NCI-H82 treated with DMSO at 0.1 percent for 48 hours (cell line): ENCODE data around the gene FCN1.

ENCODE experiments used
- DNase-seq: peaks from one replicate; lab custom pipeline; 2025; ENCODE audit not compliant: unreplicated experiment; lab: John Stamatoyannopoulos, UW

FCN1 gene

GRCh38 chr9:134915046-134915985 is 2.4 kb downstream of the FCN1 start:
- no peak for DNase-seq

GRCh38 chr9:134914501-134914834 is 3.2 kb downstream of the FCN1 start:
- DNase-seq, result no peak

- DNase-seq, result no peak
Observed at GRCh38 chr9:134913713-134914500, 3.8 kb downstream of the FCN1 start.

DNA sequence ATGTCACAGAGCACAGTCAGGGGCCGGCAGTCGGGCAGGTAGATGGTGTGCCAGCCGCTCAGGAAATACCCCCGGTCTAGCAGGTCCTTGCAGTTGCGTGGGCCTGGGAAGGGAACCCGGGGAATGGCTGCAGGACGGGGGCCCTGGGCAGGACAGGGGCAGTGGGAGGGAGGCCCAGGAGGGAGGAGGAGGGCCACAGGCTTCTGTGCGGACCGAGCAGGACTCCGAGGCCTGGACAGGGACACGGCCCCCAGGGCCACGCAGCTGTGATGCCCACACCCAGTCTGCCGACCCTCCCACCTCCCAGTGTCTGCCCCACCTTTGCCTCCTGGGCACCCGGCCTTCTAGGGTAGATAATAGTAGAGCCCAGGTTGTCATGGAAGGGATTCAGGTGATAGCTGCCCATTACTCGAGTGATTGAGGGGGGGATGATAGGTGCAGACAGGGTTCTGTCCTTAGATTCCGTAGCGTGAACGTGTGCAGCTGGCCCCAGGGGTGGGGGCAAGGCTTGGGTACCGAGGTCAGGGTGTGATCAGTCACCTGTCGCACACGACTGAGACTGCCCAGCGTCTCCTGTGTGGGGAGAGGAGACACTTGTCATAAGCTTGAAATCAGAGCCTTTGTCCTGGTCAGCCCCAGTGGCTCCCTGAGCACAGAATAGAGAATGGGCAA is 4.5 kb downstream of the FCN1 start:
- DNase-seq, result no peak

DNA sequence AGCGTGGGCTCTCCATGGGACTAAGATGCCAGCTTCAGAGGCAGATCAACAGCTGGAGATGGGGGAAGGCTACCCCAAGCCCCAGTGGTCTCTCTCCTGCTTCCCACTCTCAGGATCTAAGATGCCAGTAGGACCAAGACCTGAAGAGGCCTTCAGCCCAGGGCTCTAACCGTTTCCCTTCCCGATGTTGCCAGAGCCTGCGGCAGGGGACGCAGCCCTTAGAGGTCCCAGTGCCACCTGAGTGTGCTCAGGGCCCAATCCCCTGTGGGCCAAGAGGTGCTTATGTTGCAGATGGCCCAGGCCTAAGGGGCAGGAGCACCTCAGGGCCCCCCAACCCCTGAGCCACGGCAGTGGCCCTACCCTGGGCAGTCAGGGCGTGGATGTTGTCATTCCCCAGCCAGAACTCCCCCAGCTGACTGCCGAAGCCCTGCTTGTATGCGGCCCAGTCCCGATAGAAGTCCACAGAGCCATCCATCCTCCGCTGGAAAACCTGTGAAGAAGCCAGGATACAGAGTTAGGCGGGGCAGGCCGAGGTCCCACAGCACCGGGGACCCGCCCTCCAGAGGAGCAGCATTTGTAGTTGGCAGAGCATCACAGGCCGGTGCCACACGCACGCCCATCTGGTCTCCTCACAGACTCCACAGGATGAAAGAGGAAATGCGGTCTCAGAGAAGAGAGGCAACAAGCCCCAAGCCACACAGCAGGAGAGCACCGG is 5.4 kb downstream of the FCN1 start:
- DNase-seq, result no peak

GRCh38 chr9:134909511-134910481 is 7.9 kb downstream of the FCN1 start:
- DNase-seq, result no peak

DNA sequence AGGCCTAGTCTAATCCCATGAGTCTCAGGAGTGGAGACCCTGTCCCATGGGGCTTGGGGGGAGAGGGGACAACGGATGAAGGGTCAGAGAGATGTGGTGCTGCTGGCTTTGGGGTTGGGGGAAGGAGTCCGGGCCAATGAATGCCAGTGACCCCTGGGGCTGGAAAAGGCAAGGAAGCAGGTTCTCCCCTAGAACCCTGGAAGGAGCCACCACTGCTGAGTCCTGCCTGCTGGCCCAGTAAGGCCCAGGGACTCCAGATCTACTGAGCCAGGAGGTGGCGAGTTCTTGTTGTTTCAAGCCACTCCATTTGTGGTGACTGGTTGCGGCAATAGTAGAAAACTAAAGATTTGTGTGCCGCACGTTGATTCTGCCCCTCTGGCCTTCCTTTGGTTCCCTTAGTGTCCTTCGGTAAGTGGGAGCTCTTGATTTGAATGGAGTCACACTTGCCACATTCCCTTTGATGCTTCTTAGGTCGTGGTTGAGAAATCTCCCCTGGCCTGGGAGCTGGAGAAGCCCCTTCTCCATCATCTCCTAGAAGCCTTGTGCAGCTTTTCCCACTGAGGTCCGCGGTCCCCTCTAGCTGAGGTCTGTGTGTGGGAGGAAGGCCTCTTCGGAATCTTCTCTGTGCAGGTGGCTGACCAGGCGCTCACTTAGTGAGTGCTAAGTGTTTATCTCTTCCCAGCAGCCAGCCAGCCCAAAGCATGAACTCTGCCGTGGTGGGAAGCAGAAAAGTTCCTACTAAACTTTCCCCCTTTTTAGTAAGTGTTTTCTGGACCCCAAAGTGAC is 9.0 kb downstream of the FCN1 start:
- no peak for DNase-seq

GRCh38 chr9:134902936-134903335 is 14.8 kb downstream of the FCN1 start:
- no peak for DNase-seq

DNA sequence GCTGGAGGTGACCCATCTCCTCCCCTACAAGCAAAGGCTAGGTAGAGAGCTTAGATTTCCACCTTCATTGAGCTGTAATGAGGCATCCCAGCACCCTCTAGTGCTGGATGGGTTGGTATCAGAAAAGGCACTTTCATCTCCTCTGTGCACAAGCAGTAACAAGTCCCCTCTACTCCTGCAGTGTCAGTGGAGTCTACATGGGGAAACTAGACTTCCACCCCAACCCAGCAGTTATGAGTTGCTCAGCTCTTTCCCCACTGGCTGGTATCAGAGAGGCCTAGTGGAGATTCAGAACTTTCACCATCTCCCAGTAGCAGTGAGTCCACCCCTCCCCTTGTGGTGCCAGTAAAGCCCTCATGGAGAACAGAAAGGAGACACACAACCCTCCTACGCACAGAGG is 17.9 kb downstream of the FCN1 start:
- DNase-seq, result no peak

DNA sequence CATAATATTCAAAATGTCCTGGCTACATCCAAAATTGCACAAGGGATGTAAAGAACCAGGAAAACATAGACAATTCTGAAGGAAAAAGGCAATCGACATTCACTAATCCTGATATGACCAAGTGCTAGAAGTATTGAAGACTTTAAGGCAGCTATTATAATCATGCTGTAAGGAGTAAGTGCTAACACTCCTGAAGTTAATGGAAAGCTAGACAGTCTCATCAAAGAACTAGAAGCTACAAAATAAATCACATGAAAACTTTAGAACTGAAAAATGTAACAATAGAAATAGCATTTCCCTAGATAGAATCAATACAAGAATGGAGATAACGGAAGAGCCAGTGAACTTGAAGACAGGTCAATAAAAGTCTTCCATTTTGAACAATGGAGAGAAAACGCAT is 18.5 kb downstream of the FCN1 start:
- DNase-seq, result no peak

DNA sequence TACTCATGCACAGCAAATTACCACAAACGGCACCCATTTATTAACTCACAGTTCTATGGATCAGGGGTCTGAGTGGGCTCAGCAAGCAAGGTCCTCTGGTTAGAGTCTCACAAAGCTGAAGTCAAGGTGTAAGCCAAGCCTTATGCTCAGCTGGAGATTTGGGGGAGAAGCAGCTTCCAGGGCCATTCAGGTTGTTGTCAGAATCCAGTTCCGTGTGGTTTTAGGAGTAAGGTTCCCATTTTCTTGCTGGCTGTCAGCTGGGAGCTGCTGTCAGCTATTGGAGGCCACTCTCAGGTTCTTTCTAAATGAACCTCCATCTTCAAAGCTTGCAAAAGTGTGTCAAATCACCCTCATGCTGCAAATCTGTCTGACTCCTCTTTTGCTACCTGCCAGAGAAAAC is 19.4 kb downstream of the FCN1 start:
- no peak for DNase-seq

GRCh38 chr9:134897584-134898170 is 20.0 kb downstream of the FCN1 start:
- DNase-seq, result no peak

DNA sequence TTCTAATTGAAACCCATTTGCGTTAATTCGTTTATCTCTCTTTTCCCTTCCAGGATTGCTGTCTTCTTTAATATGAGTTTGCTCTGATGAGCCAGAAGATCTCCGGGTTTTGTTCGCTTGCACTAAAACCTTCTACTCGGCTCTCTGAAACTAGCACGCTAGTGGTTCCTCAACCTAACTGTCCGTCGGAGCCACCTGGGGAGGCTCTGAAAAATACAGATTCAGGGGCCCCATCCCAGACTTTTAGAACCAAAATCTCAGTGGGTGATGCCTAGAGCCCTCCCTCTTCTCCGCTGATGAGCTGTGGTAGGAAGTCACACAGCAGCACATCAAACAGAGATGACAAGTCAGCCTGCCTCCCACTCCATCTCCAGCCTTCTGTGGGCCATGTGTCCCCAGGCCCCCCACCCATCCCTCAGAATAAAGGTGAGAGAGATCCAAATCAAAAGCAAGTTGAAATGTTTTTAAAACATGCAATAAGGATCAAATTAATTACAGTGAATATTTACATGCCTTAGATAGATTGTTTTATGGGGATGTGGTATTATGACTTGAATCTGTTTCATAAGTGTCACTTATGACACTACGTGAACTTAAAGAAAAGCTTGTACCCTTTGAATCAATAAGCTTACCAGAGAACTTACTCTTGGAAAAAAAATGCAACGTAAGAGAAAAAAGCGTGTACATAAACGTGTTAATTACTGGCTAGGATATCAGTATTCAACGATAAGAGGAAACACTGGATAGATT is 20.7 kb downstream of the FCN1 start:
- DNase-seq, result no peak

DNA sequence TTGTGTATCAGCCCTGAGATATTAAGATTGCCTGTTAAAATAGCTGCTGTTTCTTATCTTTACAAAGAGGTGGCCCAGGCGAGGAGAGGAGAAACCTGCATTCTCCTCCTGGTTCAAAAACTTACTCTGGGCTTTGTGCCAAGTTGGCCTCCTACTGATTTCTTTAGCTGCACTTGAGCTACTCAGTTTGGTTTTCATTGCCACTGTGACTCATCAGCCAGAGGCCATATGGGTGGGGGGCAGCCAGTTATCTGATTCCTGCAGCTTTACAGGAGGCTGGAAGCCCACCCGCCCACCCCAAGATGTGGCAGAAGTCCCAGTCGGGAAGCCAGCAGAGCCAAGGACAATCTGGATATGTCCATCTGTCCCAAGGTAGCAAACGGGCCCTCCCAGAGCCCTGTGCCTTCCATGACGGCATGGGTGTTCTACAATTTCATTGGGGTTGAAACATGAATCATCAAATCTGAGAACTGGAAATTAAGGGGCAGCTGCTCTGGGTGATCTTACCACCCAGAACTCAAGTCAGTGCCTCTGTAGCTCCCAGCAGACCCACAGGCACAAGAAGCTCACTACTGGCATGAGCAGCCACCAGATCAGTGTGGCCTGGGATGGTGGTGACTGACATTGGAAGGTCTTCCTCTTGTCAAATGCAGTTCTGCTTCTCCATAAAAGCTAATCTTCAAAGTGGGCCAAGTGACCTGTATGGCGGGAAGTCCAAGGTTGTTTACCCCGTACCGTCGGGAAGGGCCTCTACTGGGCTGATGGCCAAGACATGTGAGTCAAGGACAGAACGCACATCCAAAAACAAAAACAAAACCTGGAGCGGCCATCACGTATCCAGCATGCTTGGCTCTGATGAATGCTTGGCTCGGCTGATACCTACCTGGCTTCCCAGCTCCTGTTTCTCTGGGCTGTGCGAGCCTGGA is 21.5 kb downstream of the FCN1 start:
- no peak for DNase-seq

GRCh38 chr9:134895567-134895907 is 22.2 kb downstream of the FCN1 start:
- no peak for DNase-seq

- no peak for DNase-seq
Observed at GRCh38 chr9:134895097-134895496, 22.6 kb downstream of the FCN1 start.
